Thyroid gland (tissue), 4 donors: Measurements from ENCODE around the gene KLRC3. TPM values are rescaled to one million over a fixed set of nuclear protein-coding genes. Genes with fewer than 3 reads are reported as not detected.
"Not testable (repeated sequence)": the region's sequence is repeated elsewhere in the genome, so short reads cannot be mapped to it uniquely, and the experiment has no call there.

ENCODE experiments used
- DNase-seq, 2 donors: peaks; one replicate each; pipeline ENCODE4 v3.0.0-alpha.2; 2019
- H3K27ac ChIP-seq, 3 donors: fragments of 200-600 bp; sonication (generic); 1 replicate in 2 of 3; 2 replicates in 1 of 3; pipeline ENCODE4 v1.5.1; 2016 to 2019; ENCODE audit warnings: mild to moderate bottlenecking in 1 of 3, moderate library complexity in 1 of 3
- H3K27me3 ChIP-seq: fragments of 200-600 bp; sonication (generic); one replicate; pipeline ENCODE4 v1.5.1; 2019
- H3K36me3 ChIP-seq, 2 donors: fragments of 200-600 bp; sonication (generic); one replicate each; pipeline ENCODE4 v1.5.1; 2016 to 2019
- H3K4me1 ChIP-seq, 2 donors: fragments of 200-600 bp; sonication (generic); one replicate each; pipeline ENCODE4 v1.5.1; 2017 to 2019
- H3K4me3 ChIP-seq, 3 donors: fragments of 200-600 bp; sonication (generic); replicated peaks in 1 of 3; 1 replicate in 2 of 3; 2 replicates in 1 of 3; pipeline ENCODE4 v1.5.1; 2016; ENCODE audit warnings: mild to moderate bottlenecking in 1 of 3
- H3K9me3 ChIP-seq: fragments of 200-600 bp; sonication (generic); one replicate; pipeline ENCODE4 v1.5.1; 2017
- CTCF ChIP-seq, 6 experiments: fragments of 200-600 bp in 3 of 6; fragments of 450-650 bp in 3 of 6; sonication (generic) in 3 of 6; IDR thresholded peaks; one replicate each; pipeline ENCODE4 v1.5.1; 2016 to 2019; ENCODE audit warnings: antibody characterized with exemption in 6 of 6, mild to moderate bottlenecking in 2 of 6, inconsistent platforms in 1 of 6, moderate library complexity in 1 of 6
- POLR2A ChIP-seq, 2 donors: fragments of 450-650 bp; IDR thresholded peaks; one replicate each; pipeline ENCODE4 v1.6.1; 2017; ENCODE audit warnings: antibody characterized with exemption in 2 of 2, mild to moderate bottlenecking in 2 of 2, moderate library complexity in 1 of 2
- WGBS, 2 donors: methylation state at CpG; one replicate each; pipeline ENCODE4 v1.1.5; 2017; 5-methylcytosine and 5-hydroxymethylcytosine counted together
- intact Hi-C: fragments of 100-400 bp; cut with DNase I; formaldehyde crosslinking; loops from one replicate; pipeline ENCODE4 v1.15.1; 2023
- total RNA-seq, 4 donors: library from RNA; depleted of rRNA; stranded (reverse); fragments of >200 nt; gene quantifications; one replicate each; pipeline ENCODE4 v1.2.3, GENCODE V29; 2016

Gene KLRC3
- total RNA-seq, 4 donors from 2014 or later: not detected

GRCh38 chr12:10386857-10387256 lies 33.5 kb downstream of the KLRC3 start:
- Histone ChIP-seq H3K9me3 (no peaks in the 10 kb centered on the region), H3K27ac (no peak overlapping the region), H3K4me1 (no peaks in the 10 kb centered on the region), H3K27me3 (no peaks in the 10 kb centered on the region), H3K4me3 (no peak overlapping the region), H3K36me3 (no peaks in the 10 kb centered on the region)
- TF ChIP-seq POLR2A (IDR thresholded peaks at IDR 0.05): no peak
- TF ChIP-seq CTCF (IDR thresholded peaks at IDR 0.05): no peak
- intact Hi-C loops: no loop called here
- no peak for DNase-seq
- WGBS, 2 donors: 51 to 74% methylated on average over 1 of the region's 1 CpG

GRCh38 chr12:10385166-10385613 lies 35.2 kb downstream of the KLRC3 start:
- no peaks in the 10 kb centered on the region for H3K27me3 ChIP-seq
- TF ChIP-seq CTCF (IDR thresholded peaks at IDR 0.05) (no peak), POLR2A (IDR thresholded peaks at IDR 0.05) (no peak)
- no peak for DNase-seq
- H3K9me3 ChIP-seq: no peaks in the 10 kb centered on the region
- no peak overlapping the region for H3K27ac ChIP-seq
- intact Hi-C loops: no loop called here
- no peak overlapping the region for H3K4me3 ChIP-seq
- 78 to 85% methylated on average over 2 of the region's 2 CpGs for WGBS, 2 donors
- no peaks in the 10 kb centered on the region for H3K4me1 ChIP-seq
- no peaks in the 10 kb centered on the region for H3K36me3 ChIP-seq

GRCh38 chr12:10384191-10384590 lies 36.2 kb downstream of the KLRC3 start:
- no peaks in the 10 kb centered on the region for H3K27me3 ChIP-seq
- no peak overlapping the region for H3K4me3 ChIP-seq
- TF ChIP-seq POLR2A (IDR thresholded peaks at IDR 0.05) (no peak), CTCF (IDR thresholded peaks at IDR 0.05) (no peak)
- DNase-seq: no peak
- no peaks in the 10 kb centered on the region for H3K9me3 ChIP-seq
- intact Hi-C loops: no loop called here
- H3K4me1 ChIP-seq: no peaks in the 10 kb centered on the region
- no peaks in the 10 kb centered on the region for H3K36me3 ChIP-seq
- 86 to 89% methylated on average over 3 of the region's 3 CpGs for WGBS, 2 donors
- no peak overlapping the region for H3K27ac ChIP-seq

- Histone ChIP-seq H3K9me3 (no peaks in the 10 kb centered on the region), H3K27ac (no peak overlapping the region), H3K36me3 (no peaks in the 10 kb centered on the region), H3K4me1 (no peaks in the 10 kb centered on the region), H3K4me3 (no peak overlapping the region), H3K27me3 (no peaks in the 10 kb centered on the region)
- DNase-seq: no peak
- intact Hi-C loops: no loop called here
- TF ChIP-seq CTCF (IDR thresholded peaks at IDR 0.05) (no peak), POLR2A (IDR thresholded peaks at IDR 0.05) (no peak)
- 91 to 92% methylated on average over 4 of the region's 4 CpGs for WGBS, 2 donors
Observed at GRCh38 chr12:10381928-10382628, 38.3 kb downstream of the KLRC3 start.

- WGBS, 2 donors: 87% methylated on average over 2 of the region's 2 CpGs
Observed at GRCh38 chr12:10378737-10379136, 41.7 kb downstream of the KLRC3 start.

More at GRCh38 chr12:10378737-10379136, 41.7 kb downstream of the KLRC3 start:
- H3K27me3 ChIP-seq, H3K9me3 ChIP-seq, H3K4me1 ChIP-seq, DNase-seq, H3K27ac ChIP-seq, H3K4me3 ChIP-seq, intact Hi-C loops, H3K36me3 ChIP-seq: not testable (repeated sequence)
